AG09319 (cell line): Measurements from ENCODE around the gene TACO1.

ENCODE experiments used
- DNase-seq: peaks from one replicate; pipeline ENCODE4 v3.0.0-alpha.2; 2010; ENCODE audit warnings: low read depth; ENCODE audit errors: extremely low read depth
- TF ChIP-seq, protein P1 (sequence below): IDR thresholded peaks from 2 replicates; pipeline ENCODE4 v1.5.1; 2011; ENCODE audit warnings: low read depth, mild to moderate bottlenecking, inconsistent platforms, low read length, moderate library complexity

The TACO1 gene

DNA sequence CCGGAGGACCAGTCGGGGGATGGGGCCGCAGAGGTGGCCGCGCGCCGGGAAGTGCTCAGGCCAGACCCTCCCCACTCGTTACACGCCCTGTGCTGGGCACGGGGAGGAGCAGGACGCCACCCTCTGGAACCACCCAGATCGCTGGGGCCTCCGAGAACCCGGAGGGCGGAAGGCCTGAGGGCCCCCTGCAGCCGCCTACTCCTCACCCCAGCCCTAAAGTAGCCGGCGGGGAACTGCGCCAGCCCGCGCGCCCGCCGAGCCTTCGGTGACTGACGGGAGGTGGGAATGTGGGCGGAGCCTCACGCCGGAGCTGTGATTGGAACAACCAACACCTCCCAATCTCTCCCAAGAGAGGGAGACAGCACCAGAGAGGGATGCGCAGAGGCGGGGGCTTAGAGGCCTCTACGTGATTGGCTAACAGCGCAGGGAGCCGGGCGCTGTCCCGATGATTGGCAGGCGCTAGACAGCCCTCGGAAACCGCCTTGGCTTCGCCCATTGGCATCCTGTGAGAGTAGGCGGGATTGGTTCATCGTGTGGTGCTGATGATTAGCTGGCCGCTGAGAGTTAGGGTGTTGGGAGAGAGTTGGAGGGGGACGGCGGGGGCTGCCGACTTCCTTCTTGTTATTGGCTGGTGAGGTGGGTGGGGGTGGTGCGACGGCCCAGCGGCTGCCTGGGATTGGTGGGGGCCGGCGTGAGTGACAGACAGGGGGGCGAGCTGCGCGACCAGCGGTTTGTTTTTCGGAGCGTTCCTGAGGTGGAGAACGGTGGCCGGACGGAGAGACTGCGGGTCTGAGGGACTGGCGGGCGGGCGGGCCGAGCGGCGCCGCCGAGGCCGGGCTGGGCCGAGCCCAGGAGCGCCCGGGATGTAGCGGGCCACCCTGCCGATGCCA lies 21.2 kb downstream of the TACO1 start, which contains the start of gene MAP3K3:
MAP3K3 (plus strand) TSS at position 734 of the 890 bp plus-strand sequence. CDS start 343 bp downstream, outside the sequence.
- TF ChIP-seq, protein P1, sequence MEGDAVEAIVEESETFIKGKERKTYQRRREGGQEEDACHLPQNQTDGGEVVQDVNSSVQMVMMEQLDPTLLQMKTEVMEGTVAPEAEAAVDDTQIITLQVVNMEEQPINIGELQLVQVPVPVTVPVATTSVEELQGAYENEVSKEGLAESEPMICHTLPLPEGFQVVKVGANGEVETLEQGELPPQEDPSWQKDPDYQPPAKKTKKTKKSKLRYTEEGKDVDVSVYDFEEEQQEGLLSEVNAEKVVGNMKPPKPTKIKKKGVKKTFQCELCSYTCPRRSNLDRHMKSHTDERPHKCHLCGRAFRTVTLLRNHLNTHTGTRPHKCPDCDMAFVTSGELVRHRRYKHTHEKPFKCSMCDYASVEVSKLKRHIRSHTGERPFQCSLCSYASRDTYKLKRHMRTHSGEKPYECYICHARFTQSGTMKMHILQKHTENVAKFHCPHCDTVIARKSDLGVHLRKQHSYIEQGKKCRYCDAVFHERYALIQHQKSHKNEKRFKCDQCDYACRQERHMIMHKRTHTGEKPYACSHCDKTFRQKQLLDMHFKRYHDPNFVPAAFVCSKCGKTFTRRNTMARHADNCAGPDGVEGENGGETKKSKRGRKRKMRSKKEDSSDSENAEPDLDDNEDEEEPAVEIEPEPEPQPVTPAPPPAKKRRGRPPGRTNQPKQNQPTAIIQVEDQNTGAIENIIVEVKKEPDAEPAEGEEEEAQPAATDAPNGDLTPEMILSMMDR, result no peak; the same call in none of the 2 replicates
- DNase-seq, result peak; percentile 99

DNA sequence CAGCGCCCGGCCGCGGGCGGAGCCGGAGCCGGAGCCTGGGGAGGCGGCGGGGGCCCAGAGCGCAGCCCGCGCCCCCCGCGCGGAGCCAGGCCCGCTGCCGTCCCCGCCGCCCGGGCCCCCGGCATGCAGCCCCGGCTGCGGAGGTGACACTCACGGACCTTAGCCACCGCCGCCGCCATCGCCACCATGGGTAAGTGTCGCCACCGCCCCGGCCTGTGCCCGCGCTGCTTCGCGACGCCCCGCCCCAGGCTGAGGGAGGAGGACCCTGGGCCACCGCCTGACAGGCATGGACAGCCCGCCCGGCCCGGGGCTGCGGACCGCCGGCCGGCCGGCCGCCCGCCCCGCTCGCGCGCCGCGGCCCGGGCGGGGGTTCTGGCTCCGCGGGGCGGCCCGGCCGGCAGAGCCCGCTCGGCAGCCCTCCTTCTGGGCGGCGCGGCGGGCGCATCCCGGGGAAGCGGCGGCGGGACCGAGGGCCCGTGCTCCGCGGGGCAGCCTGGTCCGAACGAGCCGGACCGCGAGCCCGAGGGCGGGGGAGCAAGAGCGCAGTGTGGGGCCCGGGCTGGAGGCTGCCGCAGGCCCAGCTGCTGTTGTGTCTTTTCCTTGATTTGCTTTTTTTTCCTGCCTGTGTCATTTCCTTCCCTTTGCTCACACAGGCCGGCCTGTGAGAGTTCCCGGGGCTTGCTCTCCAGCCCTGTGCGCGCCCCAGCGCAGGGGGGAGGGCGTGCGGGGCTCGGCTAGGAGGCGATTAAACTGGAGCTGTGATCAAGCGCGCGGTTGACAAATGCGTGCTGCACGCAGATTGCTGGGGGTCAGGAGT lies 22.1 kb downstream of the TACO1 start:
- DNase-seq, result no peak
- TF ChIP-seq, protein P1, result no peak

DNA sequence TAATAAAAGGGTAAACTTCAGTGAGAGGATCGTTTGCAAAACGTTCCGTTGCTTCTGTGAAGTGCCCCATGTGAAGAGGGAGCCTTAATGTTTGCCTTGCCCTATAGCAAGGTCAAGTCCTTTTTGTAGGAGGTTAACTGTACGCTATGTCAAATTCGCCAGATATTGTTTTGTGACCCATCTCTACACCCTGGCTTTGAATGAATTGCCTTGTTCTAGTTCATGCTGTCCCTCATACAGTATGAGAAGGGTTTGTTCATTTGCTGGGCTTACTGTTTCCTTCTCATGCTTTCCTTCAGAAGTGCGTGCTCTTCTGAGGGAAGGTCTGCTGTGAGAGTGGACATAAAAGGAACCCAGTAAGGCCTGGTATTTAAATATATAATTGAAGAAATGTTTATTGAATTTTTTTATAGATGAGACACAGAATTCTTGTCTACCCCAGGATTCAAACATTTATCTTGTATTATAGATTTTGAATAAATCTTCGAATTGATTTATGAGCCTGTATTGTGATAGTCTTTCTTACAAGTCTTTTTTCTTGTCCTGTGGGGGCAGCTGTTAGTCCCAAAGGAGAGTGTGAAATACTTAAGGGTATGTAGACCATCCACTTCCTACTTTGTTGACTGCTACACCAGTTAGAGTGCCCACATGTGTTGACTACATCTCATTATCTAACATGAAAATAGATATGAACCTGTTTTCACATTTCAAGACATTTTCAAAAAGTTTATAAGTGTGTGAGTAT lies 23.3 kb downstream of the TACO1 start:
- no peak for DNase-seq
- TF ChIP-seq, protein P1, result no peak

DNA sequence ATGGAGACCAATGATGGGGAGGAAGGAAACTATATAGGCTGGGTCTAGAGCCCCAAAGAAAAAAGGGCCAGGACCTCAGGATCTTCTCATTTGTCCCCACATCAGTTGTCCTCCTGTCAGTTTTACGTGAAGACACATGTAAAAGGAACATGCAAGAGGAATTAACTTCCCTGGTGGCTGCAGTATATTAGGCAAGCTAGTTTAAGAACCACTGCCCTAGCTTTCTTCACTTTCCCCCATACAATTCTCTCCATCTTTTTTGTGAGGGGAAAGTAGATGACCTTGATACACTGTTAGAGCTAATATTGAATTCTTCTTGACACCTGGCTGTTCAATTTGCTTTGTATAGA lies 23.8 kb downstream of the TACO1 start:
- TF ChIP-seq, protein P1, result no peak
- no peak for DNase-seq

DNA sequence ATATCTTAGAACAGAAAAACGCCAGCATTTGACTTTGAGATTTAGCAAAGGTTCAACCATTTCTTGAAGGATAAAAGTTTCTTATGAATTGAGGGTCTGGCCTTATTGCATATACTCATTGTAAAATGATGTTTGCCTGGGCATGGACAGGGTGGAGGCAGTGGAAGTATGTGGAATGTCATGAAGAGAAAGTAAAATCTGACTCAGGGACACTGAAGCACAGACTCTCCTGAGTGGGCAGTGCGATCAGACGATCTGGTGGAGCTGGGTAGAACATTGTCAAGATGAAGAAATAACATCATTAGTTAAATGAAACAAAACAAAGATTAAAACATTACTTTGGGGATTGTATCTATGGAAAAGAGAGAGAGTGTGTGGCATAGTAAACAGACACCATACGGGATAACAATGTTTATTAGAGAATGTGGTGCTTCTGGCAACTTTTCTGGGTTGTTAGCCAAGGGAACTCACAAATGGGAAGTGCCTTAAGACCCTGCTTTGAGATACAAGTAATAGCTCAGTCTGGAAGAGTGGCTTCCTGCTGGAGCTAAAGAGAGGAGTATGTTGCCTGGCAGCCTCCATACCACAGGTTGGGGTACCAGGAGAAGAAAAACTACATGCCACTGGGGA lies 26.0 kb downstream of the TACO1 start:
- TF ChIP-seq, protein P1, result no peak
- DNase-seq, result no peak

DNA sequence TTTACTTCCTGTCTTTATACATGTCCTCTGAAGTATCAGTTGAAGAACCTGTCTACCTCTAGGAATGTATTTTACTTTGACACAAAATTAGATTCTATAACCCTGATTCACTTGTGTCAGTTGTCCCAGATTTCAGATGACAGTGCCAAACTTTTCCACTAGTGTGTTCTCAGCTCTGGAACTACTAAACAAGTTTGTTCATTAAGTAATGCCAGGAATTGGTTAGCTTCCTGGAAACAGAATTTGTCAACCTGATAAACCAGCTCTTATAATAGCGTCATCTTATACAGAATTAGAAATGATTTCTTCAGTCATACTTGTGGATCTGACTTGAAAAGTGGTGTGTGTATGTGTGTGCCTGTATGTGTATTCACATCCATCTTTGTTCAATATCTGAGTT lies 28.9 kb downstream of the TACO1 start:
- DNase-seq, result no peak
- TF ChIP-seq, protein P1, result no peak
